GM12875 (cell line): ENCODE results near the gene FRAS1.

Experiments
- H3K4me3 ChIP-seq: one replicate; pipeline ENCODE4 v1.5.1; 2011; ENCODE audit warnings: low read depth, low read length, control low read depth
- CTCF ChIP-seq: IDR thresholded peaks from 2 replicates; pipeline ENCODE4 v1.5.1; 2011; ENCODE audit warnings: low read depth, mild to moderate bottlenecking, control low read depth, inconsistent platforms, low read length, moderate library complexity, borderline replicate concordance; ENCODE audit not compliant: insufficient read depth

Gene FRAS1

GRCh38 chr4:78409612-78410202 is 352.6 kb downstream of the FRAS1 start:
- no peak for TF ChIP-seq CTCF

GRCh38 chr4:78410225-78410624 is 353.1 kb downstream of the FRAS1 start:
- no peak for TF ChIP-seq CTCF
- no peak overlapping the region for H3K4me3 ChIP-seq

More at GRCh38 chr4:78409612-78410202, 352.6 kb downstream of the FRAS1 start:
- H3K4me3 ChIP-seq = no peak overlapping the region

GRCh38 chr4:78410676-78411075 is 353.6 kb downstream of the FRAS1 start:
- H3K4me3 ChIP-seq = no peak overlapping the region
- no peak for TF ChIP-seq CTCF

GRCh38 chr4:78414116-78414515 is 357.0 kb downstream of the FRAS1 start:
- no peak overlapping the region for H3K4me3 ChIP-seq
- no peak for TF ChIP-seq CTCF

- H3K4me3 ChIP-seq = no peak overlapping the region
- no peak for TF ChIP-seq CTCF
Observed at GRCh38 chr4:78417603-78418002, 360.5 kb downstream of the FRAS1 start.

- no peak for TF ChIP-seq CTCF
Observed at GRCh38 chr4:78418406-78418805, 361.3 kb downstream of the FRAS1 start.

GRCh38 chr4:78423790-78424189 is 366.7 kb downstream of the FRAS1 start:
- no peak for TF ChIP-seq CTCF

More at GRCh38 chr4:78418406-78418805, 361.3 kb downstream of the FRAS1 start:
- no peak overlapping the region for H3K4me3 ChIP-seq

More at GRCh38 chr4:78423790-78424189, 366.7 kb downstream of the FRAS1 start:
- H3K4me3 ChIP-seq = no peak overlapping the region
